ENCODE results near the gene OTOP2.
"Not testable (repeated sequence)": the region's sequence is repeated elsewhere in the genome, so short reads cannot be mapped to it uniquely, and the experiment has no call there.

OTOP2 gene

GRCh38 chr17:74901353-74902135, 22.5 kb upstream of the OTOP2 start:
- no peak for DNase-seq (ENCODE audit: low spot score)

- no peak for DNase-seq (ENCODE audit: low spot score)
These were observed 21.0 kb upstream of the OTOP2 start for GRCh38 chr17:74903034-74903433.

- no peak for DNase-seq (ENCODE audit: low spot score)
These were observed 20.4 kb upstream of the OTOP2 start for GRCh38 chr17:74903671-74904070.

GRCh38 chr17:74904687-74905409, 19.2 kb upstream of the OTOP2 start:
- DNase-seq (ENCODE audit: low spot score), result no peak

- DNase-seq (ENCODE audit: low spot score), result not testable (repeated sequence)
These were observed 17.8 kb upstream of the OTOP2 start for GRCh38 chr17:74906214-74906793.

GRCh38 chr17:74907012-74907411, 17.1 kb upstream of the OTOP2 start:
- no peak for DNase-seq (ENCODE audit: low spot score)

GRCh38 chr17:74909097-74909496, 15.0 kb upstream of the OTOP2 start:
- not testable (repeated sequence) for DNase-seq (ENCODE audit: low spot score)

- not testable (repeated sequence) for DNase-seq (ENCODE audit: low spot score)
These were observed 12.7 kb upstream of the OTOP2 start for GRCh38 chr17:74911423-74911822.

GRCh38 chr17:74916136-74916850, 7.8 kb upstream of the OTOP2 start:
- DNase-seq (ENCODE audit: low spot score), result no peak

- no peak for DNase-seq (ENCODE audit: low spot score)
These were observed 7.2 kb upstream of the OTOP2 start for GRCh38 chr17:74916851-74917199.

- no peak for DNase-seq (ENCODE audit: low spot score)
These were observed 6.6 kb upstream of the OTOP2 start for GRCh38 chr17:74917430-74917829.

GRCh38 chr17:74918906-74919305, 5.2 kb upstream of the OTOP2 start:
- no peak for DNase-seq (ENCODE audit: low spot score)

- DNase-seq (ENCODE audit: low spot score), result no peak
These were observed 4.4 kb upstream of the OTOP2 start for GRCh38 chr17:74919440-74920305.

- no peak for DNase-seq (ENCODE audit: low spot score)
These were observed 3.8 kb upstream of the OTOP2 start for GRCh38 chr17:74920306-74920620.

- DNase-seq (ENCODE audit: low spot score), result no peak
These were observed 3.4 kb upstream of the OTOP2 start for GRCh38 chr17:74920642-74921025.

- DNase-seq (ENCODE audit: low spot score), result no peak
These were observed 2.9 kb upstream of the OTOP2 start for GRCh38 chr17:74921026-74921681.

GRCh38 chr17:74921769-74922168, 2.3 kb upstream of the OTOP2 start:
- DNase-seq (ENCODE audit: low spot score), result no peak

GRCh38 chr17:74922172-74922571, 1.9 kb upstream of the OTOP2 start:
- DNase-seq (ENCODE audit: low spot score), result no peak

GRCh38 chr17:74922694-74923537, 1.2 kb upstream of the OTOP2 start, which contains the start of gene USH1G:
USH1G (minus strand) TSS chr17:74923255; CDS start chr17:74923073, 182 bp downstream.
- DNase-seq (ENCODE audit: low spot score), result no peak

All from CD4-positive, alpha-beta T cell treated with Interleukin-6 at 100 ng/mL for 8 hours (primary cell).